Brain microvascular endothelial cell (primary cell): ENCODE data around the gene CATSPERZ.
A peak's percentile ranks its signal among the peaks of the same experiment; 100 is the strongest.

ENCODE experiments used
- DNase-seq: peaks from one replicate; pipeline ENCODE4 v3.0.0-alpha.2; 2020
- H3K27ac ChIP-seq: fragments of 250-450 bp; sonication (Bioruptor Pico); 2 replicates; pipeline ENCODE4 v1.5.1; 2020; ENCODE audit warnings: mild to moderate bottlenecking, moderate library complexity
- H3K27me3 ChIP-seq: fragments of 250-450 bp; sonication (Bioruptor Pico); replicated peaks from 2 replicates; pipeline ENCODE4 v1.5.1; 2020; ENCODE audit warnings: mild to moderate bottlenecking
- H3K36me3 ChIP-seq: fragments of 250-450 bp; sonication (Bioruptor Pico); replicated peaks from 2 replicates; pipeline ENCODE4 v1.5.1; 2020; ENCODE audit warnings: mild to moderate bottlenecking
- H3K4me3 ChIP-seq: 2 replicates; pipeline ENCODE4 v1.5.1; 2011; ENCODE audit warnings: low read depth, mild to moderate bottlenecking, control low read depth, low read length, moderate library complexity
- in situ Hi-C: cut with HindIII; loops from 2 replicates; pipeline ENCODE4 v1.10.0; 2017; ENCODE audit warnings: low sequenced_read_pairs, low pct_ligation_motif_present
- TF ChIP-seq, protein P1 (sequence below): IDR thresholded peaks from 2 replicates; pipeline ENCODE4 v1.5.1; 2011; ENCODE audit warnings: low read depth, mild to moderate bottlenecking, moderate library complexity, low read length, control low read depth, inconsistent platforms; ENCODE audit errors: missing control alignments

Gene CATSPERZ

DNA sequence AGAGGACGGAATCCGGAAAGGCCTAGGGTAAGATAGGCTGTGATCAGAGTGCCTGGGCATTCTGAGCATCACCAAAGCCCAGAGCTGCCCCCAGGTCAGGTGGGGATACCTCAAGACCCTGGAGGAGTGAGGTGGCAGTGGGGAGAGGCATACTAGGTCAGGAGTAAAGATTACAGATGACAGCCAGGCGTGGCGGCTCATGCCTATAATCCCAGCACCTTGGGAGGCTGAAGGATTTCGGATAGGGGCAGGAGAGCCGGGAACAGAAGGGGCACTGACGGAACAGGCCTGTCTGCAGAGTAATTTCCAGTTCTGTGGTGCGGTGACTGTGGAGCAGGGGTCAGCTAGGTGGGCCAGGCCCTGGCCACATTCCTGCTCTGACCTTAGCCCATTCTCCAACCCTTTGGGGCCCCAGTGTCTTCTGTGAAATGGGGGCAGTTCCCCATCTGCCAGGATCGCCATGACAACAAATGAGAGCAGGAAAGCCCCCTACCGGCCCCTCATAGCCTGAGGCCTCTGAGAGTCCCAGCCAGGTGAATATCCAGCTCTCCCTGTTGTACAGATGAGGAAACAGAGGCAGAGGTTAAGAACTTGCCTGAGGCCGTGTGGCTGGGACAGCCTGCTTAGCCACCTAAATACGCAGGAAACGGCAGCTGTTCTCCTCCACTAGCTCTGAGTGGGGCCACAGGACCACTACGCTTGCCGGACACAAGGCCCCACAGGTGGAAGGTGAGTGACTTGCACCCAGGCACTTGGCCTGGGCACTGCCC lies 24.9 kb upstream of the CATSPERZ start:
- Histone ChIP-seq H3K36me3 (peaks cover 2% of the 10 kb centered on the region), H3K27ac (no peak overlapping the region), H3K4me3 (no peak overlapping the region), H3K27me3 (no peaks in the 10 kb centered on the region)
- DNase-seq = no peak
- TF ChIP-seq, protein P1, sequence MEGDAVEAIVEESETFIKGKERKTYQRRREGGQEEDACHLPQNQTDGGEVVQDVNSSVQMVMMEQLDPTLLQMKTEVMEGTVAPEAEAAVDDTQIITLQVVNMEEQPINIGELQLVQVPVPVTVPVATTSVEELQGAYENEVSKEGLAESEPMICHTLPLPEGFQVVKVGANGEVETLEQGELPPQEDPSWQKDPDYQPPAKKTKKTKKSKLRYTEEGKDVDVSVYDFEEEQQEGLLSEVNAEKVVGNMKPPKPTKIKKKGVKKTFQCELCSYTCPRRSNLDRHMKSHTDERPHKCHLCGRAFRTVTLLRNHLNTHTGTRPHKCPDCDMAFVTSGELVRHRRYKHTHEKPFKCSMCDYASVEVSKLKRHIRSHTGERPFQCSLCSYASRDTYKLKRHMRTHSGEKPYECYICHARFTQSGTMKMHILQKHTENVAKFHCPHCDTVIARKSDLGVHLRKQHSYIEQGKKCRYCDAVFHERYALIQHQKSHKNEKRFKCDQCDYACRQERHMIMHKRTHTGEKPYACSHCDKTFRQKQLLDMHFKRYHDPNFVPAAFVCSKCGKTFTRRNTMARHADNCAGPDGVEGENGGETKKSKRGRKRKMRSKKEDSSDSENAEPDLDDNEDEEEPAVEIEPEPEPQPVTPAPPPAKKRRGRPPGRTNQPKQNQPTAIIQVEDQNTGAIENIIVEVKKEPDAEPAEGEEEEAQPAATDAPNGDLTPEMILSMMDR = no peak
- in situ Hi-C loops = no loop called here

DNA sequence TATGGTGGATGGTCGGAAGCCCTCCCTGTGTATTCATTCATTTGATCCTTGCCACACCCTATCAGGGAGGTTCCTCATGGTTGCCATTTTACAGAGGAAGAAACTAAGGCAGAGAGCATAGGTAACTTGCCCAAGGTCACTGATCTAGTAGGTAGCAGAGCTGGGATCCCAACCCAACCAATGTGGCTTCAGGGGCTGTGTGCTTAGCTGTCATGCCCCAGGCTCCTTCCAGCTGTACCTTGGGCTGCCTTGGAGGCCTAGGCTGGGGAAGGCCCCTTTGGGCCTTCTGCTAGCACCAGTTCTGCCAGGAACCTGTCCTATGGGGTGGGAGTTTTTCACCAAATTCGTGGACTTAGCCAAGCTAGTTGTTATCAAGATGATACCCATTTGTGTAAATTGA lies 24.3 kb upstream of the CATSPERZ start:
- Histone ChIP-seq H3K27ac (no peak overlapping the region), H3K36me3 (peaks cover 2% of the 10 kb centered on the region), H3K4me3 (no peak overlapping the region), H3K27me3 (no peaks in the 10 kb centered on the region)
- in situ Hi-C loops = no loop called here
- TF ChIP-seq, protein P1 = no peak
- no peak for DNase-seq

DNA sequence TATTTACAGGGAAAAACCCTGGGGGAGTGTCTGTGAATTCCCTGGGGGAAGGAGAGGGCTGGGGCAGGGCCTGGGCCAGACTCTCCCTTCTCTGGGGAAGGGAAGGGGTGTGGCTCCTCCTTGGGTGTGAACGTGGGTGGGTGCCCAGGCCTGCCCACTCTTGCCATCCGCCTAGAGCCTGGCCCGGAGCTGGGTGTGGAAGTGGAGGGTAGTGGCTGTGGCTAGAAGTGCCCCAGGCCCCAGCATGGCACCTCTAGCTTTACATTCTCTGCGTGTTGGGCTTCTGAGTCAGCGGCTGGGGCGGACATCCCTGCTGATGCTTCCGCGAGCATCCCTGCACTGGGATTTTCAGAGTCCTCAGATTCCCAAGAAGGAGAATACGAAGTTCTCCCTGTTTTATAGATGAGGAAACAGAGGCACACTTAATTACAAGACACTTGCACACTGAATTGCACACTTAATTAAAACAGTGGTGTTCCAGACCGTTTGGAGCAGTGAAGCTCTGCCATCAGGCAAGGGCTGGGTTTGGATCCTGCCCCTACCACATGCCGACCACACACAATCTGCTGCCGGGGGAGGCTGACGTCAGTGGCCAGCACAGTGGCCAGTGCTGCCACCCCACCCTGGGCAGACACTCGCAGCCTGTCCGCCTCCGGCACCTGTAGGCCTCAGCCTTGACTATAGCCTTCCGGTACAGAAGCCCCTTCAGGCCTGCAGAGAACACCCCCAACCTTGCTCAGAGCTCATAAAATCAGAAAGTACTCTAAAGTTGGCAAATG lies 23.3 kb upstream of the CATSPERZ start:
- peaks cover 2% of the 10 kb centered on the region for H3K36me3 ChIP-seq
- no peak overlapping the region for H3K4me3 ChIP-seq
- TF ChIP-seq, protein P1 = no peak
- peak; percentile 56 for DNase-seq
- in situ Hi-C loops = no loop called here
- no peaks in the 10 kb centered on the region for H3K27me3 ChIP-seq
- H3K27ac ChIP-seq = peak overlapping the region; percentile 66

DNA sequence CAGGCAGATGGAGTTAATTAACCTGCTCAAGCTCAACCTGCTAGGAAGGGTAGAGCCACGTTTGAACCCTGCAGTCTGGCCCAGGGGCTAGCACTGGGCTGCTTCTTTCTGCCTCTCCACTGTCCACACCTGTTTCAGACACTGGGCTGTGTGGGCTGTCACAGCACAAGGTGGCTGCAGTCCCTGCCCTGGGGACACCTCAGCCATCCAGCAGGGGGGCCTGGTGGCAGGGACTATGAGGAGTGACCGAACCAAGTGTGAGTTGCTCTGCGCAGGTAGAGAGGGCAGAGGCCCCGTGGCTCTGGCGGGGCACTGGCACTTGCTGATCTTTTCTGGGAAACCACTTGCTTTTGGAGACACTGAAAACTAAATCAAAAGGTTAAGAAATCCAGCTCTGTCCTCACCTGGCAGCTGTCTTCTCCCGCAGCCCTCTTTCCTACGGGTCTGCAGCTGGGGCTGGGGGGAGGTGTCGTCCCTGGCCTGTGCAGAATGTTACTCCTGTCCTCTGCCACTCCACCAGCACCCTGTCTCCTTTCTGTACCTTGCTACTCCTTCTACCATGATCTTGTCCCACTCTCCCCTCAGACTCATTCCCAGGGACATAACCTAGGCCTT lies 21.5 kb upstream of the CATSPERZ start:
- TF ChIP-seq, protein P1 = no peak
- in situ Hi-C loops = no loop called here
- no peak for DNase-seq

DNA sequence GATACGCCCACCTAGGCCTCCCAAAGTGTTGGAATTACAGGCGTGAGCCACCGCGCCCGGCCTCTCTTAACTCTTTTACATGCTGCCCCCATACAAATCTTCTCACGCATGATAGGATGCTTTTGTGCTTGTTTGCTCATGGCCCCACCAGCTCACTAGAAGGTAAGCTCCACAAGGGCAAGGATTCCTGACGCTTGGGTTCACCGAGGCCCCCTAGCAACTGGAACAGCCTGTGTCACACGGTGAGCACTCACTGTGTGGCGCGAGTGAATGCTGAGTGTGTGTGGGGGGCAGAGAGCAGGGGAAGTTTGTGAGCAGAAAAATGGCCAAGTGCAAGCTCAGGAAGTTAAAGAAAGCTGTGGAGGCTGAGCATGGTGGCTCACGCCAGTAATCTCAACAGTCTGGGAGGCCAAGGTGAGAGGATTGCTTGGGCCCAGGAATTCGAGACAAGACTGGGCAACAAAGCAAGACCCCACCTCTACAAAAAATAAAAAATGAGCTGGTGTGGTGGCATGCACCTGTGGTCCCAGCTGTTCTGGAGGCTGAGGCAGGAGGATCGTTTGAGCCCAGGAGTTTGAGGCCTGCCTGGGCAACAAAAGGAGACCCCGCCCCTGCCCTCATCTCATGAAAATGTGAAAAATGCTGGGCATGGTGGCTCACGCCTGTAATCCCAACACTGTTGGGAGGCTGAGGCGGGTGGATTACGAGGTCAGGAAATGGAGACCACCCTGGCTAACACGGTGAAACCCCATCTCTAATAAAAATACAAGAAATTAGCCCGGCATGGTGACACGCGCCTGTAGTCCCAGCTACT lies 18.0 kb upstream of the CATSPERZ start:
- no peak for DNase-seq
- H3K36me3 ChIP-seq = peaks cover 2% of the 10 kb centered on the region
- no peaks in the 10 kb centered on the region for H3K27me3 ChIP-seq
- no peak overlapping the region for H3K27ac ChIP-seq
- no peak overlapping the region for H3K4me3 ChIP-seq
- TF ChIP-seq, protein P1 = no peak
- in situ Hi-C loops = no loop called here

More for the DNA sequence above, 21.5 kb upstream of the CATSPERZ start:
- H3K27ac ChIP-seq = no peak overlapping the region
- no peaks in the 10 kb centered on the region for H3K27me3 ChIP-seq
- H3K36me3 ChIP-seq = peaks cover 2% of the 10 kb centered on the region
- H3K4me3 ChIP-seq = no peak overlapping the region
